Kidney (tissue), 14 donors: ENCODE data around the gene RER1. TPM values are rescaled to one million over a fixed set of nuclear protein-coding genes. Genes with fewer than 3 reads are reported as not detected.

ENCODE experiments used
- DNase-seq, 5 donors: peaks; one replicate each; pipeline ENCODE4 v3.0.0-alpha.2; 2013 to 2020
- FAIRE-seq: peaks from 2 replicates; lab custom pipeline; 2012; peaks lifted over from hg19 to GRCh38; lab: Jason Lieb, UNC
- H3K27ac ChIP-seq, 2 donors: one replicate each; pipeline ENCODE4 v1.7.0; 2013; ENCODE audit warnings: low read depth in 2 of 2, low read length in 2 of 2, inconsistent platforms in 1 of 2
- H3K27me3 ChIP-seq: one replicate; pipeline ENCODE4 v1.7.1; 2013; ENCODE audit warnings: low read length, inconsistent platforms; ENCODE audit not compliant: control insufficient read depth, insufficient read depth
- H3K36me3 ChIP-seq, 3 donors: one replicate each; pipeline versions ENCODE4 v1.7.0 to v1.7.1; 2013; ENCODE audit warnings: low read length in 3 of 3, control low read depth in 1 of 3, inconsistent platforms in 1 of 3; ENCODE audit not compliant: insufficient read depth in 3 of 3, control insufficient read depth in 2 of 3
- H3K4me1 ChIP-seq, 3 donors: one replicate each; pipeline versions ENCODE4 v1.7.0 to v1.7.1; 2013; ENCODE audit warnings: low read length in 3 of 3, inconsistent platforms in 1 of 3, low read depth in 1 of 3; ENCODE audit not compliant: control insufficient read depth in 2 of 3, insufficient read depth in 2 of 3
- H3K4me3 ChIP-seq, 3 donors: one replicate each; pipeline versions ENCODE4 v1.7.0 to v1.8.1; 2013; ENCODE audit warnings: low read length in 3 of 3, control low read depth in 1 of 3, inconsistent platforms in 1 of 3
- H3K9ac ChIP-seq, 3 donors: one replicate each; pipeline versions ENCODE4 v1.7.0 to v1.7.1; 2013; ENCODE audit warnings: low read length in 3 of 3, control low read depth in 1 of 3, inconsistent platforms in 1 of 3
- H3K9me3 ChIP-seq, 3 donors: one replicate each; pipeline versions ENCODE4 v1.7.0 to v1.7.1; 2013; ENCODE audit warnings: low read length in 3 of 3, control low read depth in 1 of 3, inconsistent platforms in 1 of 3; ENCODE audit not compliant: control insufficient read depth in 2 of 3, insufficient read depth in 1 of 3
- intact Hi-C: fragments of 100-400 bp; cut with DNase I; formaldehyde crosslinking; loops from one replicate; pipeline ENCODE4 v1.11.1; 2022
- polyA plus RNA-seq: library from polyadenylated mRNA; stranded (reverse); fragments of 350-450 nt; fragmentation: Illumina TruSeq; extraction: RNeasy Lipid Tissue Mini Kit (QIAGEN cat#74804); gene quantifications from one replicate; pipeline ENCODE4 v1.2.3, GENCODE V29; 2014; ENCODE audit warnings: low read depth, low replicate concordance; ENCODE audit not compliant: insufficient read depth
- total RNA-seq: library from RNA; stranded (reverse); fragmentation: NEBNext Ultra II Directional; extraction: Animal tissue kit (Norgen Biotek cat#: 25700); gene quantifications from one replicate; pipeline ENCODE4 v1.2.1, GENCODE V29; 2021
- TF ChIP-seq, protein P1 (sequence below): IDR thresholded peaks from 3 replicates; pipeline ENCODE4 v1.5.1; 2012; ENCODE audit warnings: mild to moderate bottlenecking, moderate library complexity, borderline replicate concordance; ENCODE audit not compliant: insufficient read depth; ENCODE audit errors: extremely low read depth
- donor health status: control.
- donor health status: control.
- donor health status: control.
- donor health status: control.
- donor health status: control.
- donor health status: DM: yes; HTN: yes; CAD: no.
- donor health status: Normal renal cell carcinoma (clear cell type).

The RER1 gene
- total and polyA plus RNA-seq, 2 donors from 2014 or later = 158 to 162 TPM

DNA sequence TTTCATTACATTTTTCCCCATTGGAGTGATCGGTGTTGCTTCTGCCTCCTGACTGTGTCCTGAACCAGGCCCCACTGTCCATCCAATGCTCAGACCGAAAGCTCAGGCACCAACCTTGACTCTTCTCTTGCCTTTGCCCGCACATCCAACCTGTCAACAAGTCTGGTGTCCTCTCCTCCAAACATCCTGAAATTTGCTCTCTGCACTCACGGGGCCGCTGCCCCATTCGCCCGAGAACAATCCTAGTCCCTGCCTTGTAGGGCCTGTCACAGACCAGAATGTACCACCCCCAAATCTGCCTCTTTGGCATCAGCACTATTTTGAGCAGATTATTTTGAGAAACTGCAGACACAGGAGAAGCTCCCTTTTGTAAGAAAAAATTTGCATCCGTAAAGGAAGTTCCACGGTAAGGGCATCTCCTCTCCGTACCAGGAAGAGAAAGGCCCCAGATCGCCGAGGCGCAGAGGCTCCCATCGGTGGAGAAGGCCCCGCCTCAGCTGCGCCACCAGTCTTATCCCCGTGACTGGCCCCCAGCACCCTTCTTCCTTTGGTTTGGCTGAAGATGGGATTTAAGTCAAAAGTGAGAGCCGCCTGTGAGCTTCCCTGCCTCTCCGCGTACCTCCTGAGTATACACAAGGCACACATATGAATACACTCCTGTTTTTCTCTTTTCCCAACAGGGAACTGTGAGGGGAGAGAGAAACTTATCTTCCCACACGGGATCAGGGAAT, 7.3 kb upstream of the RER1 start:
- Histone ChIP-seq H3K4me1 (peaks cover 0 to 3% (median 0%) of the 10 kb centered on the region in 3 donors), H3K9ac (no peak overlapping the region), H3K27me3 (no peaks in the 10 kb centered on the region), H3K9me3 (no peaks in the 10 kb centered on the region), H3K36me3 (peaks cover 0 to 5% (median 2%) of the 10 kb centered on the region in 3 donors), H3K4me3 (no peak overlapping the region), H3K27ac (no peak overlapping the region)
- DNase-seq = peak in 2 of 5 donors; percentile 33 to 56
- intact Hi-C loops = loop anchor here (5.0 kb wide), 1 partner anchor 187 kb away; no protein-coding TSS in a partner anchor
- TF ChIP-seq, protein P1, sequence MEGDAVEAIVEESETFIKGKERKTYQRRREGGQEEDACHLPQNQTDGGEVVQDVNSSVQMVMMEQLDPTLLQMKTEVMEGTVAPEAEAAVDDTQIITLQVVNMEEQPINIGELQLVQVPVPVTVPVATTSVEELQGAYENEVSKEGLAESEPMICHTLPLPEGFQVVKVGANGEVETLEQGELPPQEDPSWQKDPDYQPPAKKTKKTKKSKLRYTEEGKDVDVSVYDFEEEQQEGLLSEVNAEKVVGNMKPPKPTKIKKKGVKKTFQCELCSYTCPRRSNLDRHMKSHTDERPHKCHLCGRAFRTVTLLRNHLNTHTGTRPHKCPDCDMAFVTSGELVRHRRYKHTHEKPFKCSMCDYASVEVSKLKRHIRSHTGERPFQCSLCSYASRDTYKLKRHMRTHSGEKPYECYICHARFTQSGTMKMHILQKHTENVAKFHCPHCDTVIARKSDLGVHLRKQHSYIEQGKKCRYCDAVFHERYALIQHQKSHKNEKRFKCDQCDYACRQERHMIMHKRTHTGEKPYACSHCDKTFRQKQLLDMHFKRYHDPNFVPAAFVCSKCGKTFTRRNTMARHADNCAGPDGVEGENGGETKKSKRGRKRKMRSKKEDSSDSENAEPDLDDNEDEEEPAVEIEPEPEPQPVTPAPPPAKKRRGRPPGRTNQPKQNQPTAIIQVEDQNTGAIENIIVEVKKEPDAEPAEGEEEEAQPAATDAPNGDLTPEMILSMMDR = no peak
- FAIRE-seq = no peak

DNA sequence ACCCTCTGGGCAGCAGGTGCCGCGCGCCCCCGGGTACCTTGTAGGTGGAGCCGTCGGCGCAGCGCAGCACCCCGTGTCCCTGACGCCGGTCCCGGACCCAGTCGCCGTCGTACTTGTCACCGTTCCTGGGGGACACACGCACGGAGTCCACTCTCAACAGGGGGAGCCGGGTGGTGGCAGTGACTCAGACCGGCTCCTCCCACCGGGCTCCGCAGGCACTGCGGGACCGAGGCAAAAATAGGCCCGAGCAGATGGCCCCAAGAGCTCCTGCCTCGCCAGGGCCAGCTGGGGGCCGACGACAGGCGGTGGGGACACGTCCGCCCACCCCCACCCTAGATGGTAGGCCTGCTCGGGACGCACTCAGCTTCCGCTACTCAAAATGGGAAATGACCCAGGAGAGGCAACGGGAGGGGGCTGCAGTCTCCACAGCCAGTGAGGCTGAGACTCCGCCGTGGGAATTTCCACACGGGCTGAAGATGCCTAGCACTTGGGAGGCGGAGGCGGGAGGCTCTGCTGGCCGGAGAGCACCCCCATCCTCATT, 6.6 kb upstream of the RER1 start:
- H3K27me3 ChIP-seq = no peaks in the 10 kb centered on the region
- FAIRE-seq = no peak
- H3K27ac ChIP-seq = no peak overlapping the region
- H3K4me3 ChIP-seq = no peak overlapping the region
- peaks cover 0 to 5% (median 2%) of the 10 kb centered on the region in 3 donors for H3K36me3 ChIP-seq
- H3K9ac ChIP-seq = no peak overlapping the region
- intact Hi-C loops = loop anchor here (5.0 kb wide), 1 partner anchor 188 kb away; no protein-coding TSS in a partner anchor
- no peaks in the 10 kb centered on the region for H3K9me3 ChIP-seq
- H3K4me1 ChIP-seq = peaks cover 0 to 4% (median 0%) of the 10 kb centered on the region in 3 donors
- TF ChIP-seq, protein P1 = no peak
- peak in 2 of 5 donors; percentile 40 to 80 for DNase-seq

DNA sequence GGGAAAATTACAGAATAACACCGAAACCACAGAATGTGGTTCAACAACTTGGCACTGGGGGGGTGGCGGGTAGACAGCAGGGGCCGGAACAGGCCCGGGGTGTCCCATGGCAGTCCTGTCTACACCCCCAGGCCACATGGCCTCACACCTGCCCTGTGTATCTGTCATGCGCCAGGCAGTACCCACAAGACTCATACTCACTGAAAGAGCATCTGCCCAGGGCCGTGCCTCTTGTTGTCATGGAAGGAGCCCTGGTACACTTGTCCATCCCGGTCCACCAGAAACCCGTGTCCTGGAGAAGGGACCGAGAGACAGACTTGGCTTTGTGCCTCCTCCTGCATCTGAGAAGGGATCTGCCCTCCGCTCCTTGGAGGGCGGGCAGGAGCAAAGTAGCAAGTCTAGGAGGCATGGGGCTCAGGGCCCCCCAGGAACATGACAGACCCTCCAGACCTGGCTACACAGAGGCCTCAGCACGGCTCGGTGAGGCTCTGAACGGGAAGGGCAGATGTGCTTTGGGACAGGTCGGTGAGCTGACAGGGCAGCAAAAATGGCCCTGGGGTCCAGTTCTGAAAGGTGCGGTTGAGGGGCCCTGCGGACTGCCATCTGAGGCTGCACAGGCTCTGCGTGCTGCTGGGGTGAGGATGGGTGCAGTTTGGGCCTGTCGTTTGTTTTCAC, 5.9 kb upstream of the RER1 start:
- FAIRE-seq (no peak), DNase-seq (peak in 2 of 5 donors; percentile 35 to 66)
- intact Hi-C loops = no loop called here
- Histone ChIP-seq H3K4me1 (peaks cover 0 to 7% (median 0%) of the 10 kb centered on the region in 3 donors), H3K27ac (no peak overlapping the region), H3K36me3 (peaks cover 0 to 5% (median 2%) of the 10 kb centered on the region in 3 donors), H3K9me3 (no peaks in the 10 kb centered on the region), H3K27me3 (no peaks in the 10 kb centered on the region), H3K4me3 (no peak overlapping the region), H3K9ac (no peak overlapping the region)
- TF ChIP-seq, protein P1 = no peak
